Neural progenitor cell (in vitro differentiated cells): ENCODE measurements around the gene KNOP1.

Experiments used
- CTCF ChIP-seq: fragments of 200-600 bp; sonication (generic); IDR thresholded peaks from 2 replicates; pipeline ENCODE4 v1.5.1; 2017; ENCODE audit warnings: antibody characterized with exemption, mild to moderate bottlenecking
- EZH2 ChIP-seq: fragments of 200-600 bp; sonication (generic); IDR thresholded peaks from 2 replicates; pipeline ENCODE4 v1.6.1; 2017; ENCODE audit warnings: antibody characterized with exemption, mild to moderate bottlenecking, moderate library complexity
- EZH2phosphoT487 ChIP-seq: fragments of 200-600 bp; sonication (generic); IDR thresholded peaks from 2 replicates; pipeline ENCODE4 v1.6.1; 2017; ENCODE audit warnings: antibody characterized with exemption

- TF ChIP-seq EZH2 (no peak), CTCF (no peak), EZH2phosphoT487 (no peak)
These were observed 17.2 kb upstream of the KNOP1 start for GRCh38 chr16:19735074-19735867.
